ENCODE results near the gene KCNB1.

Gene KCNB1

GRCh38 chr20:49456646-49457045, 25.8 kb downstream of the KCNB1 start:
- DNase-seq (ENCODE audit: low read depth), result no peak
- no peak overlapping the region for H3K4me3 ChIP-seq (replicated peaks; ENCODE audit: low read depth, low read length)
- no peak for TF ChIP-seq CTCF (IDR thresholded peaks at IDR 0.05; ENCODE audit: low read length, missing control alignments)

GRCh38 chr20:49455691-49456090, 26.8 kb downstream of the KCNB1 start:
- H3K4me3 ChIP-seq (replicated peaks; ENCODE audit: low read depth, low read length), result no peak overlapping the region
- no peak for TF ChIP-seq CTCF (IDR thresholded peaks at IDR 0.05; ENCODE audit: low read length, missing control alignments)
- DNase-seq (ENCODE audit: low read depth), result no peak

- peak; percentile 49 for DNase-seq (ENCODE audit: low read depth)
- no peak for TF ChIP-seq CTCF (IDR thresholded peaks at IDR 0.05; ENCODE audit: low read length, missing control alignments)
- no peak overlapping the region for H3K4me3 ChIP-seq (replicated peaks; ENCODE audit: low read depth, low read length)
Observed at GRCh38 chr20:49452011-49452482, 30.4 kb downstream of the KCNB1 start.

GRCh38 chr20:49450281-49450721, 32.2 kb downstream of the KCNB1 start:
- DNase-seq (ENCODE audit: low read depth), result no peak
- no peak for TF ChIP-seq CTCF (IDR thresholded peaks at IDR 0.05; ENCODE audit: low read length, missing control alignments)

GRCh38 chr20:49448917-49449316, 33.6 kb downstream of the KCNB1 start:
- H3K4me3 ChIP-seq (replicated peaks; ENCODE audit: low read depth, low read length), result no peak overlapping the region
- no peak for TF ChIP-seq CTCF (IDR thresholded peaks at IDR 0.05; ENCODE audit: low read length, missing control alignments)
- no peak for DNase-seq (ENCODE audit: low read depth)

More at GRCh38 chr20:49450281-49450721, 32.2 kb downstream of the KCNB1 start:
- H3K4me3 ChIP-seq (replicated peaks; ENCODE audit: low read depth, low read length), result no peak overlapping the region

- no peak overlapping the region for H3K4me3 ChIP-seq (replicated peaks; ENCODE audit: low read depth, low read length)
- TF ChIP-seq CTCF (IDR thresholded peaks at IDR 0.05; ENCODE audit: low read length, missing control alignments), result no peak
- DNase-seq (ENCODE audit: low read depth), result peak; percentile 28
Observed at GRCh38 chr20:49447946-49448809, 34.3 kb downstream of the KCNB1 start.

Measured in fibroblast of pulmonary artery (primary cell).